M059J (cell line): ENCODE results near the gene PER3. TPM values are rescaled to one million over a fixed set of nuclear protein-coding genes. Genes with fewer than 3 reads are reported as not detected.

Source experiments
- DNase-seq: peaks from one replicate; pipeline ENCODE4 v3.0.0-alpha.2; 2012; ENCODE audit warnings: low read depth
- total RNA-seq: library from RNA; depleted of rRNA; stranded (reverse); fragments of >200 nt; shearing (Covaris generic); gene quantifications from 2 replicates; pipeline ENCODE4 v1.2.3, GENCODE V29; 2014; rRNA removed

Gene PER3
- total RNA-seq = 10.5 and 16.8 TPM in 2 replicates

- peak; percentile 95 for DNase-seq
Measured at GRCh38 chr1:7783826-7784491, at the start of gene PER3. TSS of gene PER3 (plus strand) at chr1:7784291. CDS start at chr1:7784878, 587 bp downstream.

GRCh38 chr1:7738044-7738443 is 46.0 kb upstream of the PER3 start:
- DNase-seq = no peak

- no peak for DNase-seq
Measured at GRCh38 chr1:7743346-7743745, 40.7 kb upstream of the PER3 start.

- no peak for DNase-seq
Measured at GRCh38 chr1:7744882-7745281, 39.2 kb upstream of the PER3 start.

GRCh38 chr1:7745783-7746182 is 38.3 kb upstream of the PER3 start:
- DNase-seq = no peak

GRCh38 chr1:7747605-7748004 is 36.5 kb upstream of the PER3 start:
- DNase-seq = no peak

- DNase-seq = no peak
Measured at GRCh38 chr1:7749126-7749525, 35.0 kb upstream of the PER3 start.

GRCh38 chr1:7751174-7751573 is 32.9 kb upstream of the PER3 start:
- no peak for DNase-seq

GRCh38 chr1:7752512-7753417 is 31.3 kb upstream of the PER3 start:
- peak; percentile 75 for DNase-seq

- no peak for DNase-seq
Measured at GRCh38 chr1:7753641-7754040, 30.4 kb upstream of the PER3 start.

GRCh38 chr1:7754234-7754633 is 29.9 kb upstream of the PER3 start:
- no peak for DNase-seq

GRCh38 chr1:7755448-7755847 is 28.6 kb upstream of the PER3 start:
- peak; percentile 36 for DNase-seq

GRCh38 chr1:7760245-7760644 is 23.8 kb upstream of the PER3 start:
- peak; percentile 17 for DNase-seq

GRCh38 chr1:7761103-7761502 is 23.0 kb upstream of the PER3 start:
- DNase-seq = no peak

- no peak for DNase-seq
Measured at GRCh38 chr1:7767176-7767575, 16.9 kb upstream of the PER3 start.

- no peak for DNase-seq
Measured at GRCh38 chr1:7768583-7768982, 15.5 kb upstream of the PER3 start.

GRCh38 chr1:7769673-7770412 is 14.2 kb upstream of the PER3 start:
- no peak for DNase-seq

GRCh38 chr1:7770669-7770996 is 13.5 kb upstream of the PER3 start:
- DNase-seq = no peak

- DNase-seq = peak; percentile 72
Measured at GRCh38 chr1:7770997-7771822, 12.9 kb upstream of the PER3 start, which contains the start of gene VAMP3. TSS of gene VAMP3 (plus strand) at chr1:7771296. CDS start at chr1:7771384, 88 bp downstream.

GRCh38 chr1:7771823-7772299 is 12.2 kb upstream of the PER3 start:
- DNase-seq = no peak

GRCh38 chr1:7777591-7777990 is 6.5 kb upstream of the PER3 start:
- DNase-seq = no peak
